HFF-Myc (cell line): Measurements from ENCODE around the gene SEMA4F.

Experiments
- DNase-seq: peaks from one replicate; pipeline ENCODE4 v3.0.0-alpha.2; 2011; ENCODE audit warnings: low read depth; ENCODE audit errors: extremely low read depth
- H3K4me3 ChIP-seq: replicated peaks from 2 replicates; pipeline ENCODE4 v1.5.1; 2011; ENCODE audit warnings: low read depth, mild to moderate bottlenecking, control low read depth, low read length
- TF ChIP-seq, protein P1 (sequence below): IDR thresholded peaks from 2 replicates; pipeline ENCODE4 v1.5.1; 2012; ENCODE audit warnings: mild to moderate bottlenecking, low read depth, low read length, control low read depth; ENCODE audit errors: missing control alignments

SEMA4F gene

GRCh38 chr2:74645344-74645743 lies 8.7 kb upstream of the SEMA4F start:
- no peak overlapping the region for H3K4me3 ChIP-seq
- TF ChIP-seq, protein P1, sequence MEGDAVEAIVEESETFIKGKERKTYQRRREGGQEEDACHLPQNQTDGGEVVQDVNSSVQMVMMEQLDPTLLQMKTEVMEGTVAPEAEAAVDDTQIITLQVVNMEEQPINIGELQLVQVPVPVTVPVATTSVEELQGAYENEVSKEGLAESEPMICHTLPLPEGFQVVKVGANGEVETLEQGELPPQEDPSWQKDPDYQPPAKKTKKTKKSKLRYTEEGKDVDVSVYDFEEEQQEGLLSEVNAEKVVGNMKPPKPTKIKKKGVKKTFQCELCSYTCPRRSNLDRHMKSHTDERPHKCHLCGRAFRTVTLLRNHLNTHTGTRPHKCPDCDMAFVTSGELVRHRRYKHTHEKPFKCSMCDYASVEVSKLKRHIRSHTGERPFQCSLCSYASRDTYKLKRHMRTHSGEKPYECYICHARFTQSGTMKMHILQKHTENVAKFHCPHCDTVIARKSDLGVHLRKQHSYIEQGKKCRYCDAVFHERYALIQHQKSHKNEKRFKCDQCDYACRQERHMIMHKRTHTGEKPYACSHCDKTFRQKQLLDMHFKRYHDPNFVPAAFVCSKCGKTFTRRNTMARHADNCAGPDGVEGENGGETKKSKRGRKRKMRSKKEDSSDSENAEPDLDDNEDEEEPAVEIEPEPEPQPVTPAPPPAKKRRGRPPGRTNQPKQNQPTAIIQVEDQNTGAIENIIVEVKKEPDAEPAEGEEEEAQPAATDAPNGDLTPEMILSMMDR: no peak
- no peak for DNase-seq

GRCh38 chr2:74646201-74646600 lies 7.8 kb upstream of the SEMA4F start:
- H3K4me3 ChIP-seq: no peak overlapping the region
- DNase-seq: no peak
- TF ChIP-seq, protein P1: no peak

DNA sequence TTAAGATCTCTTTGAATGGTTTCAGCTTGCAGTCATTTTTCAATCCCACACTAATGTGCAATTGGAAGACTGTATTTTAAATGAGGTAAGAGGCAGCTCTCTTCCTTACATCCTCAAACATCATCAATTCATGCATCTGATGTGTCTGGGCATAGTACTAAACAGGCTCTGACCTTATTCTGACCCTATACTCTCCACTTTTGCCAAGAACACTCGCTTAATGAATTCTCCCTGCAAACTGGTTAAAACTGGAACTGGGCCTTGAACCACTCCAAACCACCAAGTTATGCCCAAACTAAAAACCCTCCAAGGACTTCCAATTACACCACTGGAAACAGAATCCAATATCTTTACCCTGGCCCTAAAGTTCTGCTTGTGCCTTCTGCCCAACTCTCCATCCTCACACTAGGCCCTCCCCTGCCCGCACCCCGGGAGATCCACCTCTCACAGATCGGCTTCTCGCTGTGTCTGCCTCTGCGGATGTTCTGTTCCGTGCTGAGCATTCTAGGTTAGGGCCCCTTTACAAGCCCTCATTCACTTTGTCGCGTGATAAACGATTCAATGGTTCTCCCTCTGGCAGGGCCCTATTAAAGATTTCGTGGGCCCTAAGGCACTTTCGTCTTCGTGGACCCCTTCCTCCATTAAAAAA lies 7.1 kb upstream of the SEMA4F start:
- no peak overlapping the region for H3K4me3 ChIP-seq

DNA sequence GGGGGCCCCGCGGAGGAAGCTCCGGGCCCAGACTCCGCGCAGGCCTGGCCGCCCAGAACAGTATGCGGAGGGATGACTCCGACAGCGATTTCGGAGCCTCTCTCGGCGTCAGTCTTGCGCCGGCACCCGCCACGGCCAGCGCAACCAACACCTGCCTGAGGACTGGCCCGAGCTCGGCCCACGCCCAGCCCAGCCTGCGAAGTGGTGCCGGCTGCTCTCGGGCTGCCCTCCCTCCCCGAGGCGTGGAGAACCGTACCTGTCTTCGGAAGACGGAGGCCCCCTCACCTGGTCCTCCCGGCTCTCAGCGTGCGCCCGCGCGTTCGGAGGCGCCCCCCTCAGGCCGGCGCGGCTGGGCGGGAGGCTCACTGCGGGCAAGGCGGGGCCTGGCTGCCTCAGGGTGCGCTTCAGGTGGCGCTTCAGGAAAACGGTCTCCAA lies 6.0 kb upstream of the SEMA4F start, which contains the start of gene M1AP:
Gene M1AP, minus strand, starts transcription at position 322 of the 435 bp plus-strand sequence. CDS start 8,055 bp downstream, outside the sequence.
- H3K4me3 ChIP-seq: no peak within 1 kb of the TSS
- DNase-seq: no peak
- TF ChIP-seq, protein P1: no peak

More for the DNA sequence above, 7.1 kb upstream of the SEMA4F start:
- TF ChIP-seq, protein P1: no peak
- DNase-seq: no peak

DNA sequence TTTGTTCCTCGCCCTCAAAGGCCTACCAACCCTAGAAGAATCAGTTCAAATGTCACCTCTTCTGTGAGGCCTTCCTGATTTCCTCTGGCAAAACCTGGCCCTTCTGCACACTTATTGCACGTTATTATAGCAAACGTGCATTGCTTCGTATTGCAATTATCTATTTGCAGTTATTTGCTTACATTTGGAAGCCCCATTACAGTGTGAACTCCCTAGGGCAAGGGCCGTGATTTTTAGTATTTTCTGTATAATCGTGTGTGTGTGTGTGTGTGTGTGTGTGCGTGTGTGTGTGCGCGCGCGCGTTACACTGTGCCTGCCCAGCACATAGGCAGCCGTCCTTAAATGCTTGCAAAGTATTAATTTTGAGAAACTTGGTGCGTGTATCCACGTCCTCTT lies 460 bp upstream of the SEMA4F start:
- H3K4me3 ChIP-seq: peak overlapping the region; percentile 60
- TF ChIP-seq, protein P1: no peak
- DNase-seq: no peak

GRCh38 chr2:74655579-74655978 lies 1.5 kb downstream of the SEMA4F start:
- DNase-seq: no peak
- no peak overlapping the region for H3K4me3 ChIP-seq
- TF ChIP-seq, protein P1: no peak
